HepG2 (cell line): ENCODE data around the gene DLX4. TPM values are rescaled to one million over a fixed set of nuclear protein-coding genes. Genes with fewer than 3 reads are reported as not detected.
A peak's percentile ranks its signal among the peaks of the same experiment; 100 is the strongest.

Source experiments
- ARID4A ChIP-seq: sonication (generic); formaldehyde crosslinking; IDR thresholded peaks from 2 replicates; pipeline ENCODE4 v1.5.0; 2020; ENCODE audit warnings: mild to moderate bottlenecking, missing genetic modification reagents, borderline replicate concordance
- ATRX ChIP-seq: sonication (generic); formaldehyde crosslinking; IDR thresholded peaks from 2 replicates; pipeline ENCODE4 v1.4.0; 2020; ENCODE audit warnings: missing genetic modification reagents, borderline replicate concordance
- DPF2 ChIP-seq: sonication (generic); formaldehyde crosslinking; IDR thresholded peaks from 2 replicates; pipeline ENCODE4 v1.4.0; 2020; ENCODE audit warnings: mild to moderate bottlenecking, low read depth, missing genetic modification reagents, borderline replicate concordance
- FOXP1 ChIP-seq, 2 experiments: fragments of 450-650 bp in 1 of 2; IDR thresholded peaks; 2 replicates each; pipeline ENCODE4 v1.6.1; 2017 to 2018; ENCODE audit warnings: antibody characterized with exemption in 1 of 2
- HIC2 ChIP-seq: sonication (generic); formaldehyde crosslinking; IDR thresholded peaks from 2 replicates; pipeline ENCODE4 v1.9.0; 2022; ENCODE audit warnings: low read depth, missing genetic modification reagents
- MIER2 ChIP-seq: IDR thresholded peaks from 2 replicates; pipeline ENCODE4 v1.6.1; 2016; ENCODE audit warnings: missing biosample characterization, missing genetic modification reagents
- SSRP1 ChIP-seq: IDR thresholded peaks from 2 replicates; pipeline ENCODE4 v1.6.1; 2016; ENCODE audit warnings: control low read depth
- ZBED4 ChIP-seq: sonication (generic); formaldehyde crosslinking; IDR thresholded peaks from 2 replicates; pipeline ENCODE4 v1.4.0; 2020; ENCODE audit warnings: missing genetic modification reagents, borderline replicate concordance
- ZNF503 ChIP-seq: sonication (generic); formaldehyde crosslinking; IDR thresholded peaks from 2 replicates; pipeline ENCODE4 v1.4.0; 2020; ENCODE audit warnings: missing genetic modification reagents
- ZNF687 ChIP-seq: sonication (generic); formaldehyde crosslinking; IDR thresholded peaks from 2 replicates; pipeline ENCODE4 v1.5.1; 2020; ENCODE audit warnings: mild to moderate bottlenecking, missing genetic modification reagents, moderate library complexity
- ZNF883 ChIP-seq: sonication (generic); formaldehyde crosslinking; IDR thresholded peaks from 2 replicates; pipeline ENCODE4 v1.5.1; 2020; ENCODE audit warnings: mild to moderate bottlenecking, missing genetic modification reagents; ENCODE audit errors: not compliant biosample characterization
- polyA plus RNA-seq, 8 experiments: library from polyadenylated mRNA; depleted of rRNA in 3 of 8; stranded (reverse) in 7 of 8; unstranded in 1 of 8; fragments of >200 nt; fragmentation: Illumina TruSeq in 4 of 8; extraction: Trizol in 4 of 8; gene quantifications; 2 replicates each; pipeline versions ENCODE4 v1.2.1 to v1.2.3, GENCODE V29; 2011 to 2016; ENCODE audit warnings: low read depth in 4 of 8, missing spikeins in 1 of 8, mixed read lengths in 1 of 8; ENCODE audit not compliant: insufficient read depth in 1 of 8
- total RNA-seq, 5 experiments: library from RNA; depleted of rRNA; stranded (reverse); fragments of >200 nt; fragmentation: Illumina TruSeq; extraction: Trizol; gene quantifications; 2 replicates each; pipeline ENCODE4 v1.2.3, GENCODE V29; 2016; ENCODE audit warnings: low read depth in 1 of 5

The DLX4 gene
- total and polyA plus RNA-seq, 2 of the 13 experiments (the other 11 are each of a cell fraction or from before 2014, with no cell fraction given): 0.55 to 2.3 TPM

GRCh38 chr17:49946964-49947584 lies 21.9 kb upstream of the DLX4 start (continued):
- TF ChIP-seq ZNF687 (CRISPR knock-in tag) (peak; percentile 14; the same call in 1 of the 2 replicates), HIC2 (CRISPR knock-in tag) (no peak), ZNF503 (CRISPR knock-in tag) (no peak), ZNF883 (CRISPR knock-in tag) (no peak), DPF2 (CRISPR knock-in tag) (no peak), ATRX (CRISPR knock-in tag) (no peak), ZBED4 (CRISPR knock-in tag) (peak; percentile 73; the same call in 1 of the 2 replicates), SSRP1 (CRISPR knock-in tag) (no peak), ARID4A (CRISPR knock-in tag) (no peak; the same call in 1 of the 2 replicates), MIER2 (no peak), FOXP1 (IDR thresholded peaks at IDR 0.05) (no peak), FOXP1 (CRISPR knock-in tag; IDR thresholded peaks at IDR 0.05) (no peak)
